Measurements from ENCODE around the gene TMEM235.

Gene TMEM235

GRCh38 chr17:78259192-78259554 lies 27.7 kb downstream of the TMEM235 start:
- DNase-seq, result peak; percentile 42
- H3K9ac ChIP-seq (ENCODE audit: low read depth, low read length), result 0 out of 2 replicates have a peak overlapping the region, but pooled peaks have one; percentile 22
- H3K27ac ChIP-seq (ENCODE audit: low read length), result peak overlapping the region; percentile 86
- ATAC-seq (ENCODE audit: insufficient read depth, low read depth), result no peak
- peaks cover under 1% of the 10 kb centered on the region; the same call in 1 of the 2 replicates for H3K79me2 ChIP-seq (ENCODE audit: insufficient read depth, low read length)
- H3K9me3 ChIP-seq (ENCODE audit: insufficient read depth, low read length, severe bottlenecking), result no peaks in the 10 kb centered on the region
- peak overlapping the region in 1 of 2 experiments; percentile 24; a peak in 1 of 4 replicates for H3K4me3 ChIP-seq (ENCODE audit: low read depth in 1 of 2, low read length in 2 of 2)
- H4K20me1 ChIP-seq (ENCODE audit: insufficient read depth, low read length), result no peaks in the 10 kb centered on the region; the same call in 1 of the 2 replicates
- peak overlapping the region; percentile 59; the same call in 1 of the 2 replicates for H3K4me2 ChIP-seq (ENCODE audit: insufficient read depth, low read length)
- H3K27me3 ChIP-seq (ENCODE audit: insufficient read depth, low read length, poor library complexity), result no peaks in the 10 kb centered on the region
- peaks cover 38% of the 10 kb centered on the region for H3K4me1 ChIP-seq (ENCODE audit: insufficient read depth, low read length)
- H2AFZ ChIP-seq (ENCODE audit: low read depth, low read length), result no peak overlapping the region
- no peaks in the 10 kb centered on the region; the same call in 1 of the 2 replicates for H3K36me3 ChIP-seq (ENCODE audit: insufficient read depth, low read length)
- TF ChIP-seq CTCF (IDR thresholded peaks at IDR 0.05; ENCODE audit: borderline replicate concordance, extremely low read depth, low read length, poor library complexity, severe bottlenecking), result no peak

- no peak for TF ChIP-seq EZH2 (IDR thresholded peaks at IDR 0.05; ENCODE audit: borderline replicate concordance, low read depth, low read length, severe bottlenecking)
- TF ChIP-seq CTCF (IDR thresholded peaks at IDR 0.05; ENCODE audit: borderline replicate concordance, extremely low read depth, low read length, poor library complexity, severe bottlenecking), result no peak
- Histone ChIP-seq H3K27ac (ENCODE audit: low read length) (no peak overlapping the region; the same call in 1 of the 2 replicates), H3K4me3 (ENCODE audit: low read depth in 1 of 2, low read length in 2 of 2) (no peak overlapping the region), H3K27me3 (ENCODE audit: insufficient read depth, low read length, poor library complexity) (no peaks in the 10 kb centered on the region), H3K4me2 (ENCODE audit: insufficient read depth, low read length) (no peak overlapping the region), H3K9ac (ENCODE audit: low read depth, low read length) (no peak overlapping the region), H3K9me3 (ENCODE audit: insufficient read depth, low read length, severe bottlenecking) (no peaks in the 10 kb centered on the region), H3K4me1 (ENCODE audit: insufficient read depth, low read length) (peaks cover 21% of the 10 kb centered on the region), H4K20me1 (ENCODE audit: insufficient read depth, low read length) (no peaks in the 10 kb centered on the region; the same call in 1 of the 2 replicates), H3K36me3 (ENCODE audit: insufficient read depth, low read length) (no peaks in the 10 kb centered on the region), H3K79me2 (ENCODE audit: insufficient read depth, low read length) (no peaks in the 10 kb centered on the region), H2AFZ (ENCODE audit: low read depth, low read length) (no peak overlapping the region)
- no peak for ATAC-seq (ENCODE audit: insufficient read depth, low read depth)
- DNase-seq, result no peak
Observed at GRCh38 chr17:78263063-78263735, 31.8 kb downstream of the TMEM235 start.

GRCh38 chr17:78263736-78264340 lies 32.4 kb downstream of the TMEM235 start:
- no peak for DNase-seq
- Histone ChIP-seq H3K9ac (ENCODE audit: low read depth, low read length) (no peak overlapping the region), H4K20me1 (ENCODE audit: insufficient read depth, low read length) (no peaks in the 10 kb centered on the region), H3K4me2 (ENCODE audit: insufficient read depth, low read length) (no peak overlapping the region), H3K4me3 (ENCODE audit: low read depth in 1 of 2, low read length in 2 of 2) (no peak overlapping the region), H2AFZ (ENCODE audit: low read depth, low read length) (no peak overlapping the region), H3K4me1 (ENCODE audit: insufficient read depth, low read length) (peaks cover 14% of the 10 kb centered on the region), H3K27ac (ENCODE audit: low read length) (no peak overlapping the region), H3K36me3 (ENCODE audit: insufficient read depth, low read length) (no peaks in the 10 kb centered on the region), H3K27me3 (ENCODE audit: insufficient read depth, low read length, poor library complexity) (no peaks in the 10 kb centered on the region), H3K79me2 (ENCODE audit: insufficient read depth, low read length) (no peaks in the 10 kb centered on the region), H3K9me3 (ENCODE audit: insufficient read depth, low read length, severe bottlenecking) (no peaks in the 10 kb centered on the region)
- no peak for ATAC-seq (ENCODE audit: insufficient read depth, low read depth)
- TF ChIP-seq EZH2 (IDR thresholded peaks at IDR 0.05; ENCODE audit: borderline replicate concordance, low read depth, low read length, severe bottlenecking) (no peak), CTCF (IDR thresholded peaks at IDR 0.05; ENCODE audit: borderline replicate concordance, extremely low read depth, low read length, poor library complexity, severe bottlenecking) (no peak)
